ENCODE measurements around the gene CNEP1R1.

DNA sequence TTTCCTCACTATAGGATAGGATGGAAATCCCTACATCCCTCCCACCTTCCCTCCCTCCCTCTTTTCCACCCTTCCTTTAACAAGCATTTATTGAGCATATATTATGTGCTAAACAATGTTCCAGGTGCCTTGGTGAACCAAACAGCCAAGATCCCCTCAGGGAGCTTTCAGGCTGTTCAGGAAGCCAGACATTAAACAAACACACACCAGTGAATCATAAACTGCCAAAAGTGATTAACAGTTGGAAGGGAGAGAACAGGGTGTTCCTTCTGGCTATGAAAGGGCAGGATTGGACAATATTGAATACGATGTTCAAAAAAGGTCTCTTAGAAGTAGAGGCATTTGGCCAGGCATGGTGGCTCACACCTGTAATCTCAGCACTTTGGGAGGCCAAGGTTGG is 22.8 kb upstream of the CNEP1R1 start:
- TF ChIP-seq, protein P1, sequence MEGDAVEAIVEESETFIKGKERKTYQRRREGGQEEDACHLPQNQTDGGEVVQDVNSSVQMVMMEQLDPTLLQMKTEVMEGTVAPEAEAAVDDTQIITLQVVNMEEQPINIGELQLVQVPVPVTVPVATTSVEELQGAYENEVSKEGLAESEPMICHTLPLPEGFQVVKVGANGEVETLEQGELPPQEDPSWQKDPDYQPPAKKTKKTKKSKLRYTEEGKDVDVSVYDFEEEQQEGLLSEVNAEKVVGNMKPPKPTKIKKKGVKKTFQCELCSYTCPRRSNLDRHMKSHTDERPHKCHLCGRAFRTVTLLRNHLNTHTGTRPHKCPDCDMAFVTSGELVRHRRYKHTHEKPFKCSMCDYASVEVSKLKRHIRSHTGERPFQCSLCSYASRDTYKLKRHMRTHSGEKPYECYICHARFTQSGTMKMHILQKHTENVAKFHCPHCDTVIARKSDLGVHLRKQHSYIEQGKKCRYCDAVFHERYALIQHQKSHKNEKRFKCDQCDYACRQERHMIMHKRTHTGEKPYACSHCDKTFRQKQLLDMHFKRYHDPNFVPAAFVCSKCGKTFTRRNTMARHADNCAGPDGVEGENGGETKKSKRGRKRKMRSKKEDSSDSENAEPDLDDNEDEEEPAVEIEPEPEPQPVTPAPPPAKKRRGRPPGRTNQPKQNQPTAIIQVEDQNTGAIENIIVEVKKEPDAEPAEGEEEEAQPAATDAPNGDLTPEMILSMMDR (IDR thresholded peaks at IDR 0.05), result no peak
- TF ChIP-seq POLR2AphosphoS5 (IDR thresholded peaks at IDR 0.05), result no peak
- no peak for TF ChIP-seq POLR2A (IDR thresholded peaks at IDR 0.05)
- TF ChIP-seq EP300 (IDR thresholded peaks at IDR 0.05; ENCODE audit: low read depth), result no peak
